ENCODE data around the gene STK40. TPM values are rescaled to one million over a fixed set of nuclear protein-coding genes. Genes with fewer than 3 reads are reported as not detected.

Gene STK40
- total and polyA plus RNA-seq, 4 donors: 33.2 to 95.7 (median 49.7) TPM

- Histone ChIP-seq H3K36me3 (ENCODE audit: control insufficient read depth in 1 of 2, insufficient read depth in 2 of 2, low read length in 1 of 2) (no peaks in the 10 kb centered on the region), H3K9me3 (ENCODE audit: control insufficient read depth, low read length) (no peaks in the 10 kb centered on the region), H3K4me1 (ENCODE audit: control insufficient read depth in 1 of 2, insufficient read depth in 2 of 2, low read length in 2 of 2) (peaks cover 0 to 2% of the 10 kb centered on the region in 2 donors), H3K4me3 (ENCODE audit: low read length in 2 of 2) (no peak overlapping the region), H3K27me3 (ENCODE audit: control insufficient read depth in 1 of 2, insufficient read depth in 2 of 2, low read length in 1 of 2) (no peaks in the 10 kb centered on the region), H3K27ac (ENCODE audit: low read depth in 1 of 2, low read length in 2 of 2) (peak overlapping the region; percentile 18 to 87)
- ATAC-seq (ENCODE audit: low FRiP score) (no peak), DNase-seq (no peak)
- intact Hi-C loops (cut with DNase I): no loop called here
- 85 to 90% methylated on average over 3 of the region's 3 CpGs for WGBS, 2 donors
Observed at GRCh38 chr1:36372617-36373016, 13.1 kb downstream of the STK40 start.

- Histone ChIP-seq H3K36me3 (ENCODE audit: control insufficient read depth in 1 of 2, insufficient read depth in 2 of 2, low read length in 1 of 2) (no peaks in the 10 kb centered on the region), H3K27ac (ENCODE audit: low read depth in 1 of 2, low read length in 2 of 2) (no peak overlapping the region), H3K4me1 (ENCODE audit: control insufficient read depth in 1 of 2, insufficient read depth in 2 of 2, low read length in 2 of 2) (peaks cover 0 to 2% of the 10 kb centered on the region in 2 donors), H3K4me3 (ENCODE audit: low read length in 2 of 2) (no peak overlapping the region), H3K9me3 (ENCODE audit: control insufficient read depth, low read length) (no peaks in the 10 kb centered on the region), H3K27me3 (ENCODE audit: control insufficient read depth in 1 of 2, insufficient read depth in 2 of 2, low read length in 1 of 2) (no peaks in the 10 kb centered on the region)
- intact Hi-C loops (cut with DNase I): no loop called here
- peak; percentile 82 for ATAC-seq (ENCODE audit: low FRiP score)
- 57 to 61% methylated on average over 7 of the region's 7 CpGs for WGBS, 2 donors
- peak; percentile 75 to 90 for DNase-seq
Observed at GRCh38 chr1:36369061-36369861, 16.5 kb downstream of the STK40 start.

GRCh38 chr1:36367798-36368197, 17.9 kb downstream of the STK40 start:
- Histone ChIP-seq H3K36me3 (ENCODE audit: control insufficient read depth in 1 of 2, insufficient read depth in 2 of 2, low read length in 1 of 2) (no peaks in the 10 kb centered on the region), H3K4me1 (ENCODE audit: control insufficient read depth in 1 of 2, insufficient read depth in 2 of 2, low read length in 2 of 2) (no peaks in the 10 kb centered on the region), H3K27ac (ENCODE audit: low read depth in 1 of 2, low read length in 2 of 2) (no peak overlapping the region), H3K9me3 (ENCODE audit: control insufficient read depth, low read length) (no peaks in the 10 kb centered on the region), H3K27me3 (ENCODE audit: control insufficient read depth in 1 of 2, insufficient read depth in 2 of 2, low read length in 1 of 2) (no peaks in the 10 kb centered on the region), H3K4me3 (ENCODE audit: low read length in 2 of 2) (no peak overlapping the region)
- ATAC-seq (ENCODE audit: low FRiP score) (no peak), DNase-seq (no peak)
- intact Hi-C loops (cut with DNase I): loop anchor here in 1 of 2 donors (1.0 kb wide), 1 partner anchor 25 kb away; no protein-coding TSS in a partner anchor
- 89 to 94% methylated on average over 4 of the region's 4 CpGs for WGBS, 2 donors

- no peak for ATAC-seq (ENCODE audit: low FRiP score)
- intact Hi-C loops (cut with DNase I): no loop called here
- no peaks in the 10 kb centered on the region for H3K9me3 ChIP-seq (ENCODE audit: control insufficient read depth, low read length)
- no peaks in the 10 kb centered on the region for H3K4me1 ChIP-seq (ENCODE audit: control insufficient read depth in 1 of 2, insufficient read depth in 2 of 2, low read length in 2 of 2)
- no peaks in the 10 kb centered on the region for H3K27me3 ChIP-seq (ENCODE audit: control insufficient read depth in 1 of 2, insufficient read depth in 2 of 2, low read length in 1 of 2)
- no peak overlapping the region for H3K4me3 ChIP-seq (ENCODE audit: low read length in 2 of 2)
- no peak for DNase-seq
- WGBS, 2 donors: 75 to 86% methylated on average over 5 of the region's 5 CpGs
- H3K36me3 ChIP-seq (ENCODE audit: control insufficient read depth in 1 of 2, insufficient read depth in 2 of 2, low read length in 1 of 2): no peaks in the 10 kb centered on the region
- no peak overlapping the region for H3K27ac ChIP-seq (ENCODE audit: low read depth in 1 of 2, low read length in 2 of 2)
Observed at GRCh38 chr1:36367066-36367465, 18.7 kb downstream of the STK40 start.

- WGBS, 2 donors: 45 to 50% methylated on average over 18 of the region's 18 CpGs
- DNase-seq (peak in 1 of 2 donors; percentile 71), ATAC-seq (ENCODE audit: low FRiP score) (no peak)
- no peaks in the 10 kb centered on the region for H3K27me3 ChIP-seq (ENCODE audit: control insufficient read depth in 1 of 2, insufficient read depth in 2 of 2, low read length in 1 of 2)
- no peak overlapping the region for H3K4me3 ChIP-seq (ENCODE audit: low read length in 2 of 2)
- no peaks in the 10 kb centered on the region for H3K4me1 ChIP-seq (ENCODE audit: control insufficient read depth in 1 of 2, insufficient read depth in 2 of 2, low read length in 2 of 2)
- no peaks in the 10 kb centered on the region for H3K9me3 ChIP-seq (ENCODE audit: control insufficient read depth, low read length)
- H3K27ac ChIP-seq (ENCODE audit: low read depth in 1 of 2, low read length in 2 of 2): no peak overlapping the region
- intact Hi-C loops (cut with DNase I): no loop called here
- no peaks in the 10 kb centered on the region for H3K36me3 ChIP-seq (ENCODE audit: control insufficient read depth in 1 of 2, insufficient read depth in 2 of 2, low read length in 1 of 2)
Observed at GRCh38 chr1:36366091-36366661, 19.5 kb downstream of the STK40 start.

- intact Hi-C loops (cut with DNase I): no loop called here
Observed at GRCh38 chr1:36365381-36365780, 20.3 kb downstream of the STK40 start.

GRCh38 chr1:36359911-36360550, 25.7 kb downstream of the STK40 start:
- ATAC-seq (ENCODE audit: low FRiP score) (peak; percentile 32), DNase-seq (no peak)
- no peaks in the 10 kb centered on the region for H3K27me3 ChIP-seq (ENCODE audit: control insufficient read depth in 1 of 2, insufficient read depth in 2 of 2, low read length in 1 of 2)
- H3K4me1 ChIP-seq (ENCODE audit: control insufficient read depth in 1 of 2, insufficient read depth in 2 of 2, low read length in 2 of 2): no peaks in the 10 kb centered on the region
- no peaks in the 10 kb centered on the region for H3K9me3 ChIP-seq (ENCODE audit: control insufficient read depth, low read length)
- peak overlapping the region in 1 of 2 donors; percentile 9 for H3K27ac ChIP-seq (ENCODE audit: low read depth in 1 of 2, low read length in 2 of 2)
- WGBS, 2 donors: 24 to 31% methylated on average over 6 of the region's 6 CpGs
- intact Hi-C loops (cut with DNase I): no loop called here
- H3K4me3 ChIP-seq (ENCODE audit: low read length in 2 of 2): no peak overlapping the region
- H3K36me3 ChIP-seq (ENCODE audit: control insufficient read depth in 1 of 2, insufficient read depth in 2 of 2, low read length in 1 of 2): peaks cover 3 to 7% of the 10 kb centered on the region in 2 donors

More at GRCh38 chr1:36365381-36365780, 20.3 kb downstream of the STK40 start:
- 80 to 100% methylated on average over 1 of the region's 1 CpG for WGBS, 2 donors
- DNase-seq (no peak), ATAC-seq (ENCODE audit: low FRiP score) (no peak)
- Histone ChIP-seq H3K4me3 (ENCODE audit: low read length in 2 of 2) (no peak overlapping the region), H3K27ac (ENCODE audit: low read depth in 1 of 2, low read length in 2 of 2) (no peak overlapping the region), H3K36me3 (ENCODE audit: control insufficient read depth in 1 of 2, insufficient read depth in 2 of 2, low read length in 1 of 2) (no peaks in the 10 kb centered on the region), H3K4me1 (ENCODE audit: control insufficient read depth in 1 of 2, insufficient read depth in 2 of 2, low read length in 2 of 2) (no peaks in the 10 kb centered on the region), H3K27me3 (ENCODE audit: control insufficient read depth in 1 of 2, insufficient read depth in 2 of 2, low read length in 1 of 2) (no peaks in the 10 kb centered on the region), H3K9me3 (ENCODE audit: control insufficient read depth, low read length) (no peaks in the 10 kb centered on the region)

- Histone ChIP-seq H3K36me3 (ENCODE audit: control insufficient read depth in 1 of 2, insufficient read depth in 2 of 2, low read length in 1 of 2) (peaks cover 3 to 9% of the 10 kb centered on the region in 2 donors), H3K4me1 (ENCODE audit: control insufficient read depth in 1 of 2, insufficient read depth in 2 of 2, low read length in 2 of 2) (no peaks in the 10 kb centered on the region), H3K4me3 (ENCODE audit: low read length in 2 of 2) (no peak overlapping the region), H3K9me3 (ENCODE audit: control insufficient read depth, low read length) (no peaks in the 10 kb centered on the region), H3K27me3 (ENCODE audit: control insufficient read depth in 1 of 2, insufficient read depth in 2 of 2, low read length in 1 of 2) (no peaks in the 10 kb centered on the region), H3K27ac (ENCODE audit: low read depth in 1 of 2, low read length in 2 of 2) (peak overlapping the region in 1 of 2 donors; percentile 9)
- 84 to 87% methylated on average over 5 of the region's 5 CpGs for WGBS, 2 donors
- ATAC-seq (ENCODE audit: low FRiP score): no peak
- DNase-seq: no peak
- intact Hi-C loops (cut with DNase I): no loop called here
Observed at GRCh38 chr1:36359383-36359782, 26.3 kb downstream of the STK40 start.

Measured in aorta (tissue), 5 donors.